Stimulated activated effector memory CD8-positive, alpha-beta T cell treated with anti-CD3 and anti-CD28 coated beads, Interleukin-12 subunit alpha, Interleukin-12 subunit beta, amount 100 ng/mL, for 72 hours (primary cell): ENCODE results near the gene SFTA2.

Experiments used
- ATAC-seq: fragments of 150-1000 bp; cut with Tn5 transposase; 2 replicates; pipeline ENCODE4 v1.10.0; 2021
- DNase-seq, 2 donors: peaks; one replicate each; pipeline ENCODE4 v3.0.0; 2021 to 2022; ENCODE audit warnings: low spot score in 2 of 2
- H3K27ac Mint-ChIP-seq: one replicate; pipeline ENCODE4 v1.8.0; 2022; ENCODE audit warnings: mild to moderate bottlenecking, mixed read lengths
- H3K36me3 Mint-ChIP-seq: one replicate; pipeline ENCODE4 v1.8.0; 2022; ENCODE audit warnings: mild to moderate bottlenecking, mixed read lengths
- H3K4me1 Mint-ChIP-seq: one replicate; pipeline ENCODE4 v1.8.0; 2022; ENCODE audit warnings: mixed read lengths
- H3K4me3 Mint-ChIP-seq: one replicate; pipeline ENCODE4 v1.8.0; 2022; ENCODE audit warnings: mild to moderate bottlenecking, mixed read lengths
- H3K9me3 Mint-ChIP-seq: one replicate; pipeline ENCODE4 v1.8.0; 2022; ENCODE audit warnings: mixed read lengths

The SFTA2 gene

DNA sequence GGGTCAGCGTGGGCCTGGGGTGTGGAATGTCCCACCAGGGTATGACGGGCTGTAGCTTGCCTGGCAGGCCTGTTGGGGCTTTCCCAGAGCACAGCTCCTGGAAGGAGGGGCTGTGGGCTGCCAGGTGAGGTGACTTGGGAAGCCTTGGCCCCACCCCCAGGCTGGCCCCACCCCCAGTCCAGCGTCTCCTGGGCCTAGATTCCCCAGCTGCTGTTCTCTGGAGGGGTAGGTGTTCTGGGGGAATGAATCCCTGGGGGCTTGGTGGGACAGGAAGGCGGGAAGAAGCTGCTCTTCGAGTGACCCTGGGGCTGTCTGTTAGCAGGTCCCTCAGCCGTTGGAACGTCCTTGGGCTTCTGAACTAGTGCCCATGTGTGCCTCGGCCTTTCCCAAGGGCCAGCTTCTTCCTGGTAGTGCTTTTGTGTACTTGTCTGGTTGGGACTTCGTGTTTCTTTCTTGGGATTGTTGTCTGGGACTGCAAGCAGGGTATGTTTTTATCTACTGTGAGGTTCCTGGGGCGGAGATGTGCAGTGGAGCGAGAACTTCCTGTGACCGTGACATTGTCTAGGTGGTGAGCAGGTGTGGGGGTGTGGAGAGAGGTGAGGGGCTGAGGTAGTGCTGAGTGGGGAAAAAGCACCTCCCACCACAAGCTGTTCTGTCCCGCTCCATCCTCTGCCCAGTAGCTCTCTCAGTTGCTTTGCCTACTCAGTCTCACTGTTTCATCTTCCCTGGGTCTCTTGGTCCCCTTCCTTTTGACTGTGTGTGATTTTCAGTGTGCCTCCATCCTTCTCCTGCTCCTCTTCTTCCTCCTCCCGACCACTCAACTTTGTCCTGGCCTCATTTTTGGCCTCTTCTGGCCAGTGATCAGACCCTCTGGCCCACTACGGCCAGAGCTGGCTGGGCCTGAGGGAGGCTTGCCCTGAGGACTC, 48.9 kb downstream of the SFTA2 start:
- no peak for DNase-seq
- ATAC-seq: no peak
- H3K4me3 Mint-ChIP-seq: peak overlapping the region; percentile 73
- peak overlapping the region; percentile 87 for H3K27ac Mint-ChIP-seq
- no peaks in the 10 kb centered on the region for H3K9me3 Mint-ChIP-seq
- H3K4me1 Mint-ChIP-seq: peaks cover 40% of the 10 kb centered on the region
- no peaks in the 10 kb centered on the region for H3K36me3 Mint-ChIP-seq

DNA sequence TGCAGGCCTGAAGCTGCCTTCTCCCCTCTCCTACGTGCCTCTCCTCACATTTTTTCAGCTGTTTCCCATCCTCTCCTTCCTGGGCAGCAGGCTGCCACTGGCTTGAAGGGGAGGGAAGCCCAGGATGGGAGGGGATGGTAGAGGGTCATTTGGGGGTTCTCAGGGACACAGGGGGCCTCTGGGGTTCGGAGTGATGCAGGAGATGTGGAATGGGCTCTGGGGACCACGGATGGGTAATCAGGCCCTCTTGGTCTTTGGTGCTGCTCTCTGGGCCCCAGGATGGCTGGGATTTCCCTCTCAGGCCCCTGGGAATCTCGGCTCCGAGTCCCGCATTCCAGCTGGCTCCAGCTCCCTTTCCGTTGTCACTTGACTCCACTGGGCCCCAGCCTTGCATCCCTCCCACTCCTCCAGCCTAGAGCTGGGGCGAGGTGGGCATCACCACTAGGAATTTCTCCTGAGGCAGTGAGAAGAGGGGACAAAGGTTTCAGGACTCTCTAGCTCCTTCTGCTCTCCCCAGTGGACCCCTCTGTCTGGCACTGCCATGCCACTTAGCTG, 49.7 kb downstream of the SFTA2 start:
- H3K36me3 Mint-ChIP-seq: no peaks in the 10 kb centered on the region
- no peak for DNase-seq
- peak overlapping the region; percentile 73 for H3K4me3 Mint-ChIP-seq
- H3K27ac Mint-ChIP-seq: no peak overlapping the region
- H3K4me1 Mint-ChIP-seq: peaks cover 48% of the 10 kb centered on the region
- H3K9me3 Mint-ChIP-seq: no peaks in the 10 kb centered on the region
- ATAC-seq: no peak

DNA sequence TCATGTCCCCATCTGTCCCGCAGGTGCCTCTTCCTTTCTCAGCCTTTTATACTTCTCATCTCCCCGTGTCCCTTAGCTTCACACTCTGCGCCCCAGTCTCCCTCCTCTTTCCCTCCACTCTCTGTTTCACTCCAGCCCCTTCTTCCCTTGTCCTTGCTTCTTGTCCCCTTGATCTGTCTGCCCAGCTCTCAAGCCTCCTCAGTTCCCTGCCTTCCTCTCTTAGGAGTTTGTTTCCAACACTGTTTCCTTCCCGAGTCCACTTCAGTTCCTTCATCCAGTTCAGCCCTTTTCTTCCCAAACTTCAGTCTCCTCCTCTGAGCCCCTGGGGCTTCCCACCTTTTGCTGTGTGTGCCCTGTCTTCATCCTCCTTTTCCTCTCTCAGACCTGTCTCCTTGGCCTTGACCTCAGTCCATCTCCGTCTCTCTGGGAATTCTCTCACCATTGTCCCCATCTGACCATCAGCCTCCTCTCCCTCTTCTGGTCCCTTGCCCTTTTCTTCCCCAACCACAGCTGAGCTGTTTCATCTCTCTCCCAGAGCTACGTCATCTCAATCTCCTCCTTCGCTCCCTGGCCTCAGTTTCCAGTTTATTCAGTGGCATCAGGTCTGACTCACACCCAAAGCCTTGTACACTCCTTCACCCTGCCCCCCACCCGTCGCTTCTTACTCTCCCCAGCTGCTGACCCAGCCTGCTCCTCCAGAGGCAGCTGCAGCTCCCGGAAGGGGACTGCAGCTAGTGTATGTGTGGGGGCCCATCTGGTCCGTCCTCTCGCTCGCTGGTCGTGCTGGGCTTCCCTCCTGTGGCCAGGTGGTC, 50.4 kb downstream of the SFTA2 start:
- no peak for DNase-seq
- H3K36me3 Mint-ChIP-seq: no peaks in the 10 kb centered on the region
- peaks cover 52% of the 10 kb centered on the region for H3K4me1 Mint-ChIP-seq
- H3K27ac Mint-ChIP-seq: peak overlapping the region; percentile 23
- H3K4me3 Mint-ChIP-seq: no peak overlapping the region
- ATAC-seq: no peak
- H3K9me3 Mint-ChIP-seq: no peaks in the 10 kb centered on the region
